ENCODE results near the gene FAM229B. TPM values are rescaled to one million over a fixed set of nuclear protein-coding genes. Genes with fewer than 3 reads are reported as not detected.

FAM229B gene
- polyA plus RNA-seq, 4 donors, result 5.3 to 7.6 (median 6.8) TPM; not detected in 1

- Histone ChIP-seq H3K36me3 (ENCODE audit: control insufficient read depth in 3 of 3, insufficient read depth in 2 of 3, low read depth in 1 of 3, low read length in 3 of 3) (no peaks in the 10 kb centered on the region), H3K4me3 (ENCODE audit: low read depth in 1 of 3, low read length in 3 of 3) (no peak overlapping the region), H3K27ac (ENCODE audit: low read depth in 1 of 3, low read length in 2 of 3) (no peak overlapping the region), H3K27me3 (ENCODE audit: control insufficient read depth in 3 of 3, insufficient read depth in 3 of 3, low read length in 3 of 3) (no peaks in the 10 kb centered on the region), H3K4me1 (ENCODE audit: control insufficient read depth in 3 of 3, insufficient read depth in 2 of 3, low read depth in 1 of 3, low read length in 2 of 3) (no peaks in the 10 kb centered on the region), H3K9me3 (ENCODE audit: control insufficient read depth in 2 of 2, insufficient read depth in 1 of 2, low read depth in 1 of 2, low read length in 1 of 2) (no peaks in the 10 kb centered on the region)
- DNase-seq (no peak), FAIRE-seq (no peak)
- 37 to 62% (median 43%) methylated on average over 3 of the region's 3 CpGs for WGBS, 3 donors
Measured at GRCh38 chr6:112130878-112131277, 43.5 kb downstream of the FAM229B start.

GRCh38 chr6:112139052-112139451 lies 51.7 kb downstream of the FAM229B start:
- no peaks in the 10 kb centered on the region for H3K4me1 ChIP-seq (ENCODE audit: control insufficient read depth in 3 of 3, insufficient read depth in 2 of 3, low read depth in 1 of 3, low read length in 2 of 3)
- FAIRE-seq (no peak), DNase-seq (no peak)
- no peak overlapping the region for H3K4me3 ChIP-seq (ENCODE audit: low read depth in 1 of 3, low read length in 3 of 3)
- no peak overlapping the region for H3K27ac ChIP-seq (ENCODE audit: low read depth in 1 of 3, low read length in 2 of 3)
- peaks cover 0 to 6% (median 0%) of the 10 kb centered on the region in 3 donors for H3K36me3 ChIP-seq (ENCODE audit: control insufficient read depth in 3 of 3, insufficient read depth in 2 of 3, low read depth in 1 of 3, low read length in 3 of 3)
- no peaks in the 10 kb centered on the region for H3K9me3 ChIP-seq (ENCODE audit: control insufficient read depth in 2 of 2, insufficient read depth in 1 of 2, low read depth in 1 of 2, low read length in 1 of 2)
- 74 to 80% (median 75%) methylated on average over 8 of the region's 8 CpGs for WGBS, 3 donors
- H3K27me3 ChIP-seq (ENCODE audit: control insufficient read depth in 3 of 3, insufficient read depth in 3 of 3, low read length in 3 of 3), result no peaks in the 10 kb centered on the region

GRCh38 chr6:112141707-112142106 lies 54.3 kb downstream of the FAM229B start:
- no peak overlapping the region for H3K27ac ChIP-seq (ENCODE audit: low read depth in 1 of 3, low read length in 2 of 3)
- no peak overlapping the region for H3K4me3 ChIP-seq (ENCODE audit: low read depth in 1 of 3, low read length in 3 of 3)
- H3K4me1 ChIP-seq (ENCODE audit: control insufficient read depth in 3 of 3, insufficient read depth in 2 of 3, low read depth in 1 of 3, low read length in 2 of 3), result no peaks in the 10 kb centered on the region
- WGBS, 3 donors, result 69 to 81% (median 71%) methylated on average over 2 of the region's 2 CpGs
- H3K9me3 ChIP-seq (ENCODE audit: control insufficient read depth in 2 of 2, insufficient read depth in 1 of 2, low read depth in 1 of 2, low read length in 1 of 2), result no peaks in the 10 kb centered on the region
- no peaks in the 10 kb centered on the region for H3K27me3 ChIP-seq (ENCODE audit: control insufficient read depth in 3 of 3, insufficient read depth in 3 of 3, low read length in 3 of 3)
- peaks cover 0 to 15% (median 0%) of the 10 kb centered on the region in 3 donors for H3K36me3 ChIP-seq (ENCODE audit: control insufficient read depth in 3 of 3, insufficient read depth in 2 of 3, low read depth in 1 of 3, low read length in 3 of 3)
- FAIRE-seq (no peak), DNase-seq (no peak)

GRCh38 chr6:112144145-112144926 lies 56.9 kb downstream of the FAM229B start:
- Histone ChIP-seq H3K4me3 (ENCODE audit: low read depth in 1 of 3, low read length in 3 of 3) (no peak overlapping the region), H3K27ac (ENCODE audit: low read depth in 1 of 3, low read length in 2 of 3) (no peak overlapping the region), H3K27me3 (ENCODE audit: control insufficient read depth in 3 of 3, insufficient read depth in 3 of 3, low read length in 3 of 3) (no peaks in the 10 kb centered on the region), H3K4me1 (ENCODE audit: control insufficient read depth in 3 of 3, insufficient read depth in 2 of 3, low read depth in 1 of 3, low read length in 2 of 3) (peaks cover 0 to under 1% (median 0%) of the 10 kb centered on the region in 3 donors), H3K36me3 (ENCODE audit: control insufficient read depth in 3 of 3, insufficient read depth in 2 of 3, low read depth in 1 of 3, low read length in 3 of 3) (peaks cover 0 to 17% (median 0%) of the 10 kb centered on the region in 3 donors), H3K9me3 (ENCODE audit: control insufficient read depth in 2 of 2, insufficient read depth in 1 of 2, low read depth in 1 of 2, low read length in 1 of 2) (no peaks in the 10 kb centered on the region)
- DNase-seq (peak in 1 of 2 donors; percentile 40), FAIRE-seq (no peak)
- WGBS, 3 donors, result 69 to 81% (median 76%) methylated on average over 12 of the region's 12 CpGs

GRCh38 chr6:112145080-112145573 lies 57.7 kb downstream of the FAM229B start:
- H3K4me3 ChIP-seq (ENCODE audit: low read depth in 1 of 3, low read length in 3 of 3), result no peak overlapping the region
- peaks cover 0 to 17% (median 0%) of the 10 kb centered on the region in 3 donors for H3K36me3 ChIP-seq (ENCODE audit: control insufficient read depth in 3 of 3, insufficient read depth in 2 of 3, low read depth in 1 of 3, low read length in 3 of 3)
- DNase-seq (no peak), FAIRE-seq (no peak)
- H3K27me3 ChIP-seq (ENCODE audit: control insufficient read depth in 3 of 3, insufficient read depth in 3 of 3, low read length in 3 of 3), result no peaks in the 10 kb centered on the region
- no peaks in the 10 kb centered on the region for H3K9me3 ChIP-seq (ENCODE audit: control insufficient read depth in 2 of 2, insufficient read depth in 1 of 2, low read depth in 1 of 2, low read length in 1 of 2)
- no peak overlapping the region for H3K27ac ChIP-seq (ENCODE audit: low read depth in 1 of 3, low read length in 2 of 3)
- WGBS, 3 donors, result 65 to 81% (median 77%) methylated on average over 10 of the region's 10 CpGs
- H3K4me1 ChIP-seq (ENCODE audit: control insufficient read depth in 3 of 3, insufficient read depth in 2 of 3, low read depth in 1 of 3, low read length in 2 of 3), result peaks cover 0 to 3% (median 0%) of the 10 kb centered on the region in 3 donors

- FAIRE-seq (no peak), DNase-seq (no peak)
- peaks cover 0 to 3% (median 0%) of the 10 kb centered on the region in 3 donors for H3K4me1 ChIP-seq (ENCODE audit: control insufficient read depth in 3 of 3, insufficient read depth in 2 of 3, low read depth in 1 of 3, low read length in 2 of 3)
- no peaks in the 10 kb centered on the region for H3K9me3 ChIP-seq (ENCODE audit: control insufficient read depth in 2 of 2, insufficient read depth in 1 of 2, low read depth in 1 of 2, low read length in 1 of 2)
- peaks cover 0 to 14% (median 0%) of the 10 kb centered on the region in 3 donors for H3K36me3 ChIP-seq (ENCODE audit: control insufficient read depth in 3 of 3, insufficient read depth in 2 of 3, low read depth in 1 of 3, low read length in 3 of 3)
- no peaks in the 10 kb centered on the region for H3K27me3 ChIP-seq (ENCODE audit: control insufficient read depth in 3 of 3, insufficient read depth in 3 of 3, low read length in 3 of 3)
- H3K27ac ChIP-seq (ENCODE audit: low read depth in 1 of 3, low read length in 2 of 3), result no peak overlapping the region
- H3K4me3 ChIP-seq (ENCODE audit: low read depth in 1 of 3, low read length in 3 of 3), result no peak overlapping the region
- WGBS, 3 donors, result 91 to 94% (median 92%) methylated on average over 6 of the region's 6 CpGs
Measured at GRCh38 chr6:112148103-112148502, 60.7 kb downstream of the FAM229B start.

GRCh38 chr6:112149236-112149635 lies 61.8 kb downstream of the FAM229B start:
- no peak for DNase-seq
- Histone ChIP-seq H3K27ac (ENCODE audit: low read depth in 1 of 3, low read length in 2 of 3) (peak overlapping the region in 2 of 3 donors; percentile 62 to 75), H3K4me1 (ENCODE audit: control insufficient read depth in 3 of 3, insufficient read depth in 2 of 3, low read depth in 1 of 3, low read length in 2 of 3) (peaks cover 0 to 3% (median 0%) of the 10 kb centered on the region in 3 donors), H3K9me3 (ENCODE audit: control insufficient read depth in 2 of 2, insufficient read depth in 1 of 2, low read depth in 1 of 2, low read length in 1 of 2) (no peaks in the 10 kb centered on the region), H3K27me3 (ENCODE audit: control insufficient read depth in 3 of 3, insufficient read depth in 3 of 3, low read length in 3 of 3) (no peaks in the 10 kb centered on the region), H3K36me3 (ENCODE audit: control insufficient read depth in 3 of 3, insufficient read depth in 2 of 3, low read depth in 1 of 3, low read length in 3 of 3) (peaks cover 0 to 11% (median 0%) of the 10 kb centered on the region in 3 donors), H3K4me3 (ENCODE audit: low read depth in 1 of 3, low read length in 3 of 3) (no peak overlapping the region)
- FAIRE-seq, result no peak
- 25 to 33% (median 26%) methylated on average over 1 of the region's 1 CpG for WGBS, 3 donors

GRCh38 chr6:112149719-112150263 lies 62.4 kb downstream of the FAM229B start:
- Histone ChIP-seq H3K27me3 (ENCODE audit: control insufficient read depth in 3 of 3, insufficient read depth in 3 of 3, low read length in 3 of 3) (no peaks in the 10 kb centered on the region), H3K36me3 (ENCODE audit: control insufficient read depth in 3 of 3, insufficient read depth in 2 of 3, low read depth in 1 of 3, low read length in 3 of 3) (peaks cover 0 to 8% (median 0%) of the 10 kb centered on the region in 3 donors), H3K4me3 (ENCODE audit: low read depth in 1 of 3, low read length in 3 of 3) (no peak overlapping the region), H3K27ac (ENCODE audit: low read depth in 1 of 3, low read length in 2 of 3) (peak overlapping the region in 2 of 3 donors; percentile 62 to 86), H3K9me3 (ENCODE audit: control insufficient read depth in 2 of 2, insufficient read depth in 1 of 2, low read depth in 1 of 2, low read length in 1 of 2) (no peaks in the 10 kb centered on the region), H3K4me1 (ENCODE audit: control insufficient read depth in 3 of 3, insufficient read depth in 2 of 3, low read depth in 1 of 3, low read length in 2 of 3) (peaks cover 0 to 3% (median 0%) of the 10 kb centered on the region in 3 donors)
- FAIRE-seq, result no peak
- DNase-seq, result peak in 1 of 2 donors; percentile 33
- WGBS, 3 donors, result 64 to 74% (median 68%) methylated on average over 4 of the region's 4 CpGs
